MM.1S (cell line): ENCODE data around the gene AZIN2.

ENCODE experiments used
- DNase-seq: peaks from one replicate; pipeline ENCODE4 v3.0.0-alpha.2; 2015
- H2AFZ ChIP-seq: fragments of 300-600 bp; sonication (generic); 2 replicates; pipeline ENCODE4 v1.6.0; 2016; ENCODE audit warnings: antibody characterized with exemption, low read length
- H3F3A ChIP-seq: fragments of 300-600 bp; sonication (generic); 2 replicates; pipeline ENCODE4 v1.6.1; 2016; ENCODE audit warnings: mild to moderate bottlenecking, antibody characterized with exemption, low read length, moderate library complexity, mixed read lengths; ENCODE audit not compliant: insufficient read depth
- H3K27ac ChIP-seq: fragments of 300-600 bp; sonication (generic); 2 replicates; pipeline ENCODE4 v1.5.1; 2016; ENCODE audit warnings: mild to moderate bottlenecking, low read length
- H3K27me3 ChIP-seq: fragments of 300-600 bp; sonication (generic); replicated peaks from 2 replicates; pipeline ENCODE4 v1.6.0; 2016; ENCODE audit warnings: low read length; ENCODE audit not compliant: insufficient read depth
- H3K36me3 ChIP-seq: fragments of 300-600 bp; sonication (generic); replicated peaks from 2 replicates; pipeline ENCODE4 v1.6.1; 2016; ENCODE audit warnings: mild to moderate bottlenecking, low read length, mixed read lengths; ENCODE audit not compliant: insufficient read depth
- H3K4me1 ChIP-seq: fragments of 300-600 bp; sonication (generic); 2 replicates; pipeline ENCODE4 v1.6.1; 2016; ENCODE audit warnings: low read length, mixed read lengths
- H3K4me2 ChIP-seq: fragments of 300-600 bp; sonication (generic); 2 replicates; pipeline ENCODE4 v1.6.0; 2016; ENCODE audit warnings: low read depth, low read length
- H3K4me3 ChIP-seq: fragments of 300-600 bp; sonication (generic); 2 replicates; pipeline ENCODE4 v1.5.1; 2016; ENCODE audit warnings: low read length, mixed read lengths
- H3K79me2 ChIP-seq: fragments of 300-600 bp; sonication (generic); 2 replicates; pipeline ENCODE4 v1.6.1; 2016; ENCODE audit warnings: mixed run types, low read length, mixed read lengths
- H3K9ac ChIP-seq: fragments of 300-600 bp; sonication (generic); 2 replicates; pipeline ENCODE4 v1.6.1; 2016; ENCODE audit warnings: low read length, mixed read lengths
- H3K9me2 ChIP-seq: fragments of 300-600 bp; sonication (generic); replicated peaks from 2 replicates; pipeline ENCODE4 v1.6.1; 2016; ENCODE audit warnings: mild to moderate bottlenecking, low read length, mixed read lengths; ENCODE audit not compliant: insufficient read depth
- H3K9me3 ChIP-seq: fragments of 300-600 bp; sonication (generic); replicated peaks from 2 replicates; pipeline ENCODE4 v1.6.1; 2016; ENCODE audit warnings: mild to moderate bottlenecking, low read length, mixed read lengths; ENCODE audit not compliant: insufficient read depth
- H4K20me1 ChIP-seq: fragments of 300-600 bp; sonication (generic); 2 replicates; pipeline ENCODE4 v1.6.1; 2016; ENCODE audit warnings: mild to moderate bottlenecking, low read length, moderate library complexity, mixed read lengths; ENCODE audit not compliant: insufficient read depth
- CTCF ChIP-seq: fragments of 300-600 bp; sonication (generic); IDR thresholded peaks from 2 replicates; pipeline ENCODE4 v1.5.1; 2016; ENCODE audit warnings: antibody characterized with exemption, low read length, mixed read lengths
- EZH2 ChIP-seq: fragments of 300-600 bp; sonication (generic); optimal IDR thresholded peaks from 2 replicates; pipeline ENCODE3; 2017; ENCODE audit warnings: low read depth, mild to moderate bottlenecking, antibody characterized with exemption, low read length, mixed read lengths
- EZH2phosphoT487 ChIP-seq: fragments of 300-600 bp; sonication (generic); IDR thresholded peaks from 2 replicates; pipeline ENCODE4 v1.6.1; 2018; ENCODE audit warnings: antibody characterized with exemption, low read length

AZIN2 gene

DNA sequence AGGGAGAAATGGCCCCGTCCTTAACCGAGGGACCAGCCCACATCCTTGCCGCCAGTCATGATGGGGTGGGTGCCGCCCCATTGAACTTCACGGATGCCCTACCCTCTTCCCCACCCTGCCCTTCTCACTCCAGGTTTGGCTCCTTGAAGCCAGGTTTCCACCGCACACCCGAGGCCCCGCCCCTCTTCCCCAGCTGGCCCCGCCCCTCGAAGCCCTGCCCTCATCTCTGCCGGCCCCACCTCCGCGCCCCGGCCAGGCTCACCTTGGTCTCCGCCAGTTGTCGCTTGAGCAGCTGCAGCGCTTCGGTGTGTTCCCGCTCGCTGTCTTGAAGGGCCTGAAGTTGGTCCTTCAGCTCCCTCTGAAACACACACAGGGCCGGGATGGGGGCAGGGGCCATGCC, 84.3 kb downstream of the AZIN2 start:
- TF ChIP-seq EZH2: no peak
- no peak for TF ChIP-seq CTCF
- no peak for TF ChIP-seq EZH2phosphoT487

GRCh38 chr1:33165809-33166208, 84.9 kb downstream of the AZIN2 start:
- Histone ChIP-seq H4K20me1 (no peaks in the 10 kb centered on the region), H3K9me2 (no peaks in the 10 kb centered on the region), H3K4me3 (no peak overlapping the region), H3K36me3 (no peaks in the 10 kb centered on the region), H3K9me3 (no peaks in the 10 kb centered on the region), H3K4me2 (no peak overlapping the region), H3K9ac (no peak overlapping the region), H3K79me2 (no peaks in the 10 kb centered on the region), H3F3A (no peaks in the 10 kb centered on the region), H3K27me3 (no peaks in the 10 kb centered on the region), H3K4me1 (no peaks in the 10 kb centered on the region), H2AFZ (no peak overlapping the region), H3K27ac (no peak overlapping the region)
- no peak for DNase-seq
- TF ChIP-seq EZH2 (no peak), EZH2phosphoT487 (no peak), CTCF (no peak)

More for the DNA sequence above, 84.3 kb downstream of the AZIN2 start:
- Histone ChIP-seq H3K4me3 (no peak overlapping the region), H3K4me1 (no peaks in the 10 kb centered on the region), H3K79me2 (no peaks in the 10 kb centered on the region), H3K9me3 (no peaks in the 10 kb centered on the region), H3K9ac (no peak overlapping the region), H3K9me2 (no peaks in the 10 kb centered on the region), H3F3A (no peaks in the 10 kb centered on the region), H3K27ac (no peak overlapping the region), H3K27me3 (no peaks in the 10 kb centered on the region), H4K20me1 (no peaks in the 10 kb centered on the region), H3K36me3 (no peaks in the 10 kb centered on the region), H2AFZ (no peak overlapping the region), H3K4me2 (no peak overlapping the region)
- DNase-seq: no peak

DNA sequence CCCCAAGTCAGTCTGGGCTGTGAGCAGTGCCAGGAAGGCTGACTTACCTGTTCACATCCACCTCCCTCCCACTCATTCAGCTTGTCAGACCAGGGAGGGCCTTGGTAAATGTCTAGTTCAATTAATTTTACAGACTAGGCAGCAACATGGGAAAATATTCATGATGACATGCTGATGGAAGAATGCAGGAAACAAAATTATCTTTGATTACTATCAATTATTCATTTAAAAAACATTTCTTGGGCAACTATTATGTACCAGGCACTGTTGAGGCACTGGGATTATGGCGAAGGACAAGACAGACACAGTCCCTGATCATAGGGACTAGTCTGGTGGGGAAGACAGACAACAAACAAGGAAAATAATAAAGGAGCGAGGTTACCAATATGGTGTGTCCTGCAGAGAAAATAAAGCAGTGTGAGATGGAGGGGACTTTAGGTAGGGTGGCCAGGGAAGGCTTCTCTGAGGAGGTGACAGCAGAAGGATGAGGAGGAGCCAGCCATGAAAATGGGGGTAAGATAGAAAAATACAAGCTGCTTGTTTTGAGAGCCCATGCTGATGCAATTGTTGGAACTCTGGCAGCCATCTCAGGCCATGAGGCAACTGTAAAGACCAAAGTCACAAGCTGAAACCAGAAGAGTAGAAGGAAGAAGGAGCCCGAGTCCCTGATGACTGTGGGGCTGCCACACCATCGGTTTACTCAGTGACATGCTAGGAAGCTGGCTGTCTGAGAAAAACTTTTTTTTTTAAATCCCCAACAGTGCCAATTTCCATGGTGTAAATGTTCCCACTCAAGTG, 86.9 kb downstream of the AZIN2 start:
- Histone ChIP-seq H3K79me2 (no peaks in the 10 kb centered on the region), H3K36me3 (no peaks in the 10 kb centered on the region), H3K9me2 (no peaks in the 10 kb centered on the region), H3K9ac (no peak overlapping the region), H2AFZ (no peak overlapping the region), H4K20me1 (no peaks in the 10 kb centered on the region), H3K4me1 (no peaks in the 10 kb centered on the region), H3K4me3 (no peak overlapping the region), H3K9me3 (no peaks in the 10 kb centered on the region), H3K27me3 (no peaks in the 10 kb centered on the region), H3K4me2 (no peak overlapping the region), H3K27ac (no peak overlapping the region), H3F3A (no peaks in the 10 kb centered on the region)
- DNase-seq: no peak
- no peak for TF ChIP-seq CTCF
- no peak for TF ChIP-seq EZH2phosphoT487
- no peak for TF ChIP-seq EZH2
